GM23338 (cell line): Measurements from ENCODE around the gene CEP44. TPM values are rescaled to one million over a fixed set of nuclear protein-coding genes. Genes with fewer than 3 reads are reported as not detected.
A peak's percentile ranks its signal among the peaks of the same experiment; 100 is the strongest.

Source experiments
- ATAC-seq: fragments of 200-7000 bp; cut with Tn5 transposase; 3 replicates; pipeline ENCODE4 v1.9.1; 2020
- DNase-seq: peaks from one replicate; pipeline ENCODE4 v3.0.0-alpha.2; 2015; ENCODE audit warnings: low spot score
- H2AFZ ChIP-seq: fragments of 200-600 bp; sonication (generic); 2 replicates; pipeline ENCODE4 v1.8.0; 2016; ENCODE audit warnings: antibody characterized with exemption, mild to moderate bottlenecking, moderate library complexity
- H3F3A ChIP-seq: fragments of 200-600 bp; sonication (generic); replicated peaks from 2 replicates; pipeline ENCODE4 v1.8.0; 2017; ENCODE audit warnings: antibody characterized with exemption, mixed run types, low read depth
- H3K27ac ChIP-seq: fragments of 200-600 bp; sonication (generic); 2 replicates; pipeline ENCODE4 v1.6.1; 2016; ENCODE audit warnings: low read depth
- H3K27me3 ChIP-seq: fragments of 200-600 bp; sonication (generic); 2 replicates; pipeline ENCODE4 v1.8.0; 2016; ENCODE audit warnings: mild to moderate bottlenecking, mixed run types, moderate library complexity; ENCODE audit not compliant: insufficient read depth
- H3K36me3 ChIP-seq: fragments of 200-600 bp; sonication (generic); 2 replicates; pipeline ENCODE4 v1.8.0; 2016; ENCODE audit warnings: mild to moderate bottlenecking; ENCODE audit not compliant: insufficient read depth
- H3K4me1 ChIP-seq: fragments of 200-600 bp; sonication (generic); 2 replicates; pipeline ENCODE4 v1.8.0; 2016; ENCODE audit warnings: mild to moderate bottlenecking, moderate library complexity; ENCODE audit not compliant: insufficient read depth
- H3K4me2 ChIP-seq: fragments of 200-600 bp; sonication (generic); 2 replicates; pipeline ENCODE4 v1.7.1; 2017; ENCODE audit warnings: mixed run types
- H3K4me3 ChIP-seq: fragments of 200-600 bp; sonication (generic); 2 replicates; pipeline ENCODE4 v1.6.1; 2016; ENCODE audit warnings: mixed run types
- H3K79me2 ChIP-seq: fragments of 200-600 bp; sonication (generic); replicated peaks from 2 replicates; pipeline ENCODE4 v1.8.0; 2017; ENCODE audit warnings: mild to moderate bottlenecking; ENCODE audit not compliant: insufficient read depth
- H3K9me2 ChIP-seq: fragments of 200-600 bp; sonication (generic); 2 replicates; pipeline ENCODE4 v1.8.0; 2017; ENCODE audit not compliant: insufficient read depth
- H4K20me1 ChIP-seq: fragments of 200-600 bp; sonication (generic); replicated peaks from 2 replicates; pipeline ENCODE4 v1.8.0; 2017; ENCODE audit warnings: mild to moderate bottlenecking; ENCODE audit not compliant: insufficient read depth
- H3K27ac Mint-ChIP-seq: 2 replicates; pipeline ENCODE4 v1.8.0; 2020; ENCODE audit warnings: inconsistent platforms, mild to moderate bottlenecking, moderate library complexity, mixed read lengths
- H3K27me3 Mint-ChIP-seq: 3 replicates; pipeline ENCODE4 v1.8.0; 2022; ENCODE audit warnings: low read depth, mild to moderate bottlenecking, moderate library complexity, mixed read lengths, inconsistent platforms; ENCODE audit not compliant: insufficient read depth, poor library complexity
- H3K36me3 Mint-ChIP-seq: 3 replicates; pipeline ENCODE4 v1.8.0; 2021; ENCODE audit warnings: low read depth, mild to moderate bottlenecking, inconsistent platforms, moderate library complexity, mixed read lengths
- H3K4me1 Mint-ChIP-seq: 3 replicates; pipeline ENCODE4 v1.8.0; 2020; ENCODE audit warnings: mild to moderate bottlenecking, inconsistent platforms, mixed read lengths
- H3K4me3 Mint-ChIP-seq: 3 replicates; pipeline ENCODE4 v1.8.0; 2021; ENCODE audit warnings: moderate library complexity, mild to moderate bottlenecking, inconsistent platforms, mixed read lengths
- H3K9me3 Mint-ChIP-seq: 3 replicates; pipeline ENCODE4 v1.8.0; 2020; ENCODE audit warnings: moderate library complexity, mild to moderate bottlenecking, inconsistent platforms, mixed read lengths
- CREB1 ChIP-seq: fragments of 250-450 bp; sonication (Bioruptor Pico); IDR thresholded peaks from 2 replicates; pipeline ENCODE4 v1.5.0; 2020; ENCODE audit warnings: low read depth, mild to moderate bottlenecking, moderate library complexity
- CTCF ChIP-seq, 2 experiments: fragments of 200-600 bp in 1 of 2; sonication (generic) in 1 of 2; conservative IDR thresholded peaks; 2 replicates each; pipeline versions ENCODE4 v1.5.1 to v1.6.1; 2016 to 2017; ENCODE audit warnings: antibody characterized with exemption in 2 of 2, low read depth in 2 of 2, mild to moderate bottlenecking in 2 of 2, moderate library complexity in 1 of 2
- EZH2 ChIP-seq: fragments of 200-600 bp; sonication (generic); IDR thresholded peaks from one replicate; pipeline ENCODE4 v1.8.0; 2017; ENCODE audit warnings: antibody characterized with exemption, mild to moderate bottlenecking, low read depth; ENCODE audit not compliant: unreplicated experiment
- EZH2phosphoT487 ChIP-seq: fragments of 200-600 bp; sonication (generic); IDR thresholded peaks from one replicate; pipeline ENCODE4 v1.8.1; 2018; ENCODE audit warnings: antibody characterized with exemption; ENCODE audit not compliant: unreplicated experiment
- JUNB ChIP-seq: IDR thresholded peaks from one replicate; pipeline ENCODE4 v1.6.1; 2016; ENCODE audit warnings: antibody characterized with exemption; ENCODE audit not compliant: unreplicated experiment
- NANOG ChIP-seq: IDR thresholded peaks from 2 replicates; pipeline ENCODE4 v1.6.1; 2016; ENCODE audit warnings: antibody characterized with exemption, borderline replicate concordance
- POLR2AphosphoS5 ChIP-seq: IDR thresholded peaks from 2 replicates; pipeline ENCODE4 v1.6.1; 2016; ENCODE audit warnings: antibody characterized with exemption, low read depth
- REST ChIP-seq: IDR thresholded peaks from one replicate; pipeline ENCODE4 v1.6.1; 2018; ENCODE audit warnings: antibody characterized with exemption; ENCODE audit not compliant: unreplicated experiment
- ZNF331 ChIP-seq: fragments of 250-450 bp; sonication (Bioruptor Pico); IDR thresholded peaks from 2 replicates; pipeline ENCODE4 v1.5.0; 2020; ENCODE audit warnings: low read depth, mild to moderate bottlenecking, moderate library complexity
- ZNF462 ChIP-seq: fragments of 250-450 bp; sonication (Bioruptor Pico); IDR thresholded peaks from 2 replicates; pipeline ENCODE4 v1.5.0; 2020; ENCODE audit warnings: mild to moderate bottlenecking, moderate library complexity
- polyA plus RNA-seq: library from polyadenylated mRNA; unstranded; fragments of >200 nt; fragmentation: Nextera tagmentation; extraction: Ambion mirVana; gene quantifications from 2 replicates; pipeline ENCODE4 v1.2.1, GENCODE V29; 2016
- total RNA-seq: library from RNA; depleted of rRNA; stranded (reverse); fragments of >200 nt; shearing (Covaris generic); gene quantifications from 2 replicates; pipeline ENCODE4 v1.2.3, GENCODE V29; 2014

CEP44 gene
- total and polyA plus RNA-seq, 2 experiments from 2014 or later = 12.1 to 17.4 TPM

GRCh38 chr4:174281901-174282300 is 1.8 kb upstream of the CEP44 start:
- Histone ChIP-seq H3K9me2 (no peaks in the 10 kb centered on the region), H3K4me2 (no peak overlapping the region), H3K36me3 (no peaks in the 10 kb centered on the region), H3K79me2 (peaks cover 23% of the 10 kb centered on the region), H4K20me1 (no peaks in the 10 kb centered on the region; the same call in 1 of the 2 replicates), H3F3A (no peaks in the 10 kb centered on the region), H3K27ac (no peak overlapping the region), H3K27me3 (no peaks in the 10 kb centered on the region), H3K4me3 (no peak overlapping the region), H3K4me1 (peaks cover 5% of the 10 kb centered on the region; the same call in 1 of the 2 replicates), H2AFZ (no peak overlapping the region)
- H3K9me3 Mint-ChIP-seq = no peaks in the 10 kb centered on the region
- no peak for TF ChIP-seq EZH2phosphoT487
- TF ChIP-seq CREB1 = no peak
- no peak for TF ChIP-seq ZNF462
- TF ChIP-seq POLR2AphosphoS5 = no peak
- no peak for TF ChIP-seq REST
- no peak for TF ChIP-seq NANOG
- no peak for TF ChIP-seq JUNB
- no peak for TF ChIP-seq ZNF331
- no peak for TF ChIP-seq EZH2
- no peak for TF ChIP-seq CTCF (conservative IDR thresholded peaks at IDR 0.05; ENCODE audit: low read depth in 2 of 2)
- no peak overlapping the region for H3K27ac Mint-ChIP-seq
- H3K36me3 Mint-ChIP-seq = no peaks in the 10 kb centered on the region
- ATAC-seq (no peak), DNase-seq (no peak)
- H3K4me1 Mint-ChIP-seq = peaks cover 9% of the 10 kb centered on the region; the same call in 1 of the 3 replicates
- no peaks in the 10 kb centered on the region for H3K27me3 Mint-ChIP-seq
- peak overlapping the region; percentile 98; the same call in 1 of the 3 replicates for H3K4me3 Mint-ChIP-seq
